MM.1S (cell line): ENCODE measurements around the gene RELL1.

Experiments
- EZH2 ChIP-seq: fragments of 300-600 bp; sonication (generic); optimal IDR thresholded peaks from 2 replicates; pipeline ENCODE3; 2017; ENCODE audit warnings: low read depth, mild to moderate bottlenecking, antibody characterized with exemption, low read length, mixed read lengths
- EZH2phosphoT487 ChIP-seq: fragments of 300-600 bp; sonication (generic); IDR thresholded peaks from 2 replicates; pipeline ENCODE4 v1.6.1; 2018; ENCODE audit warnings: antibody characterized with exemption, low read length
- TF ChIP-seq, protein P1 (sequence below): fragments of 300-600 bp; sonication (generic); IDR thresholded peaks from 2 replicates; pipeline ENCODE4 v1.5.1; 2016; ENCODE audit warnings: antibody characterized with exemption, low read length, mixed read lengths

DNA sequence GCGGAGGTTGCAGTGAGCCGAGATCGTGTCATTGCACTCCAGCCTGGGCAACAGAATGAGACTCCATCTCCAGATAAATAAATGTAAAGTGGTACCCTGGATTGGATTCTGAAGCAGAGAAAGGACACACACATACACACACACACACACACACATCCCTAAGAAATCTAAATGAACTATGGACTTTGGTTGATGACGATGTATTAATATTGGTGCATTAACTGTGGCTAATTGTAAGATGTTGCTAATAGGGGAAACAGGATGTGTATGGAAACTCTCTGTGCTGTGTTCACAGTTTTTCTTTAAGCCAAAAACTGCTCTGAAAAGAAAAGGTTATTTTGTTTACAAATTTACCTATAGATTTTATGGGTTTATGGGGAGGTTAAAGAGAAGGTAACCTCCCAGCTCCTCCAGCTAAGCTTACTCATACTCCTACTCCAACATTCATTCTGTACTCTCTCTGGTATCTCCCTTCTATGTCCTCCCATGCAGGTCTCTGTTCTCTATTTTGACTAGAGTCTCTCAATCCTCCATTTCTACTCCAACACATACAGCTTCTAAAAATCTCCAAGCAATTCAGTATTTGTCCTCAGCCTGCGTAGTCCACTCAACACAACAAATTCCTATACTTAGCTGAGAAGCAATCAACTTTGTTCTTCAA lies 46.5 kb upstream of the RELL1 start:
- TF ChIP-seq, protein P1, sequence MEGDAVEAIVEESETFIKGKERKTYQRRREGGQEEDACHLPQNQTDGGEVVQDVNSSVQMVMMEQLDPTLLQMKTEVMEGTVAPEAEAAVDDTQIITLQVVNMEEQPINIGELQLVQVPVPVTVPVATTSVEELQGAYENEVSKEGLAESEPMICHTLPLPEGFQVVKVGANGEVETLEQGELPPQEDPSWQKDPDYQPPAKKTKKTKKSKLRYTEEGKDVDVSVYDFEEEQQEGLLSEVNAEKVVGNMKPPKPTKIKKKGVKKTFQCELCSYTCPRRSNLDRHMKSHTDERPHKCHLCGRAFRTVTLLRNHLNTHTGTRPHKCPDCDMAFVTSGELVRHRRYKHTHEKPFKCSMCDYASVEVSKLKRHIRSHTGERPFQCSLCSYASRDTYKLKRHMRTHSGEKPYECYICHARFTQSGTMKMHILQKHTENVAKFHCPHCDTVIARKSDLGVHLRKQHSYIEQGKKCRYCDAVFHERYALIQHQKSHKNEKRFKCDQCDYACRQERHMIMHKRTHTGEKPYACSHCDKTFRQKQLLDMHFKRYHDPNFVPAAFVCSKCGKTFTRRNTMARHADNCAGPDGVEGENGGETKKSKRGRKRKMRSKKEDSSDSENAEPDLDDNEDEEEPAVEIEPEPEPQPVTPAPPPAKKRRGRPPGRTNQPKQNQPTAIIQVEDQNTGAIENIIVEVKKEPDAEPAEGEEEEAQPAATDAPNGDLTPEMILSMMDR, result no peak
- TF ChIP-seq EZH2phosphoT487, result no peak
- TF ChIP-seq EZH2, result no peak
